Stimulated activated CD8-positive, alpha-beta memory T cell treated with anti-CD3 and anti-CD28 coated beads, Interleukin-2, amount 100 ng/mL, for 48 hours (primary cell): ENCODE results near the gene CDH10.

Experiments used
- DNase-seq, 2 donors: peaks; one replicate each; pipeline ENCODE4 v3.0.0-alpha.2; 2020; ENCODE audit warnings: low read depth in 2 of 2

The CDH10 gene

DNA sequence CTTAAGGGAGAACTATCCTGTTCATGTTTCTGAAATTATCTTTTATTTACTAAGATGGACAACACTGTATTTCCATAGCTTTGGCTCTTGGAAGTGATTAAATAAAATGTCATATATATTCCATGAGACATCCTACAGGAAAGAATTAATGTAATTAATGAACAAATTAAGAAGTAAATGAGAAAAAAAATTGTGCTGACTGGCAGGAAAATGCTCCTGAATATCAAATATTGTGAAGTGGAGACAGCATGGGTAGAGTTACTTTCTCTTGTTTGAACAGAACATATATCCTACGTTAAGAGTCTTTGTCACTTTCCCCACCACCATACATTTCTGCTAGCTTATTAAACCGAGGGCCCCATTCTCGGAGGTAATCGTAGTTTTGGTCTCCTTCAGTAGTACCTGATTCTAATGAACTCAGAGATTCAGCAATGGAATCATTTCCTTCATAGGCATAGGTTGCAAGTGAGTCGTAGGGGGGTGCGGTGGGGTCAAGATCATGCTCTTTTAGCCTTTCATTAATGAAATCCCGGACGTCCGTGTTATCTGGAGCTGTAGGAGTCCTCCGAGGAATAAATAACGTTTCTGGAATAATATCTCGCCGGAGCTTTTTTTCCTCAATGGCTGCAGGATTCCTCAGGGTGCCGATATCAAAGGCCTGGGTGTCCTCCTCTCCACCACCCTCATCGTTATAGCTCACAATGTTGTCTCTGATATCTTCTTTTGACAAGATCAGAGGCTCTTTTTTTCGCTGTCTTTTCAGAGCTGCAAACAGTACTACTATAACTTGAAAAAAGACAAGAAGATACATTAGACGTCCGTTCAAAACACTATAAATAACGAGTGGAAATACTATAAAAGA lies 157.2 kb downstream of the CDH10 start:
- no peak for DNase-seq

DNA sequence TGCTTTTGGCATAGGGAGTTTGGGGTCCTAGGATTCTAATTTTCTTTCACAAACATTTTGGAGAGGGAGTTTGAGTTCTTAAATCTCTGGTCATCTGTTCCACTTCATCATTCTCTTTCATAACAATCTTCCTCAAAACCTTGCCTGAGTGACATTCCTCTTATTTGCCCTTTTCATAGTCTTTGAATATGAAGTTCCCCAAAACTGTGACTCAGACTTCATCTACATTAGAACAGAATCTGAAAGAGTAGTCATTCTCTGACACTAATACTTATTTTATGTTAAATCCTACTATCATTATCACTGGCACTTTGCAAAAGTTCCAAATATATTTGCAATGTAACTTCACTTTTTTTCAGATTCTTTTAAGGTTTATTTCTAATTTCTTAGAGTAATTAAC lies 163.8 kb downstream of the CDH10 start:
- no peak for DNase-seq

DNA sequence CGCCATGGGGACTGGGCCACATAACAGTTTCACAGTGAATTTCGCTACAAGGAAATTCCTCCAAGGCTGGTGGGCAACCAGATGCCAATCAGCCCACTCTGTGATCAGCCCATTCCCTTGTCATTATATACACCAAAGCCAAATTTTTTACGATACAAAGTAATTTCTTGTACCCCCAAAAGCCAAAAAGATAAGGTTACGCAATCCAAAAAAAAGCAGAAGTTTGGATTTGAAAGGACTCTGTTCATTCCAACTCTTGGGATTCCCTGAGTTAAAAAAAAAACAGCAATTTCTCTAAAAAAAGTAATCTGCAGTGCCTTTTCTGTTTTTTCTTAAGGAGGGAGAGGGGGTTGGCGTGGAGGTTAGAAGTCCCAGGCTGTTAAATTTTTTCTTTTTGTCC lies 166.8 kb downstream of the CDH10 start:
- DNase-seq, result no peak

DNA sequence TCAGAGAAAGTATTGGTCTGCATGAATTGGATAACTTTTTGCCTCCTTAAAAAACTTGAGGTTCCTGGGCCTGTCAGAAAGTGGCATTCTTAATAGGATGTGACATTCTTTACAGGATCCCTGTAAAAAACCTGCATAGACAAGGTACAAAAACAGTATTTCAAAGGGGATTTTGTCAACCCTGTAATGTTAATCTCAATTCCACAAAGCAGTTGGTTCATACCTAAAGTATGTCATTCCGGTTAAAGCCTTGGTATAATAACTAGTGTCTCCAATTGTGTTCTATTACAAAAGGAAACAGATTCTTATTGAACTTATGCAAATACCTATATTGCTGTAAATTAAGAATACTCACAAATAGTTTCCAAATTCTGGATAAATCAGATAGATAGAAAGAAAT lies 169.7 kb downstream of the CDH10 start:
- no peak for DNase-seq

DNA sequence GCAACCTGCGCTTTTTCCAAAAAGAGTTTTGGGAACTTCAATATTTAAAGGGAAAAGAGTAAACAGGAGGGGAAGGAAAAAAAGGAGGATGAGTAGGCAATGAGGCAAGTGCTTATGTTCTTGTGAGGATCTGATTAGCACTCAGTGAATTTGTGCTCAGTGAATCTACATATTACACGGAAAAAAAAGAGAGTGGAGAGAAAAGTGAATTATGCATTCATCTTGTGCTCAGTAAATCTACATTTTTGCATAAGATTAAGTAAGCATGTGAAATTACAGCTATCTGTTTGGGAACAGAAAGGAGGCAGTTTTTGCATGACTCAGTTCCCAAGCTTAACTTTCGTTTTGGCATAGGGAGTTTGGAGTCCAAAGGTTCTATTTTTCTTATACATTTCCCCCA lies 170.1 kb downstream of the CDH10 start:
- no peak for DNase-seq

DNA sequence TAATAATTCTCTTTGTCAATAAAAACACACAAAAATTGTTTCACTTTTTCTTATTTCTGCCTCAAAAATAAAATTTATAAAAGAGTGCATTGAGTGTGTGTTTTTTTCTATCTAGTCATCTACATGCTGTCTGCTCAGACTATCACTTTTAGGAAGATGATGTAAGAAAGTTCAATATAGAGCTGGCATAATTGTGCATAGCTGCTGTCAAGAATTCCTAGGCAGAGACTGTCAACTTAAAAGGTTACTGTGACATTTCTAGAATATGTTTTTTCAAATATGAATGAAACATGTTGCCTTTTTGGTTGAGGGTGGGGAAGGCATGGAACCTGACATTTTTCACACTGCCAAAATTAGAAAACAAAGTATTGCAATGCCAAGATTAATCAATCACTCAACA lies 172.3 kb downstream of the CDH10 start:
- DNase-seq, result no peak

DNA sequence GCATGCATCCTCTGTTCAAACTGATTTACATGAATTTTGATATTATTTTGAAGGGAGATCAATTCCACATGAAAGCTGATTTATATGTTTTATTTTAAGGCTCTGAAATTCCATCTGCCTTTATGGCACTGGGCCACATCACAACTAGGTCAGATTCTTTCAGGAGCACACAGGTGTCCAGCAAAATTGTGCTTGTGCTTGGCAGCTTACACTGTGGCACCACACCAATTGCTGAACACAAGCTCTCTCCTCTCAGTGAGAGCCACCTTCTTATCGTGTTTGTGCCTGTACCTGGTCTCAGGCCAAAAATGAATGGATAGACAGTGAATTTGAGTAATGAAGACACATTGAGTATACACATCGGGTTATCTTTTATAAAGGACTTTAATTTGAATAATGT lies 200.4 kb downstream of the CDH10 start:
- DNase-seq, result no peak

DNA sequence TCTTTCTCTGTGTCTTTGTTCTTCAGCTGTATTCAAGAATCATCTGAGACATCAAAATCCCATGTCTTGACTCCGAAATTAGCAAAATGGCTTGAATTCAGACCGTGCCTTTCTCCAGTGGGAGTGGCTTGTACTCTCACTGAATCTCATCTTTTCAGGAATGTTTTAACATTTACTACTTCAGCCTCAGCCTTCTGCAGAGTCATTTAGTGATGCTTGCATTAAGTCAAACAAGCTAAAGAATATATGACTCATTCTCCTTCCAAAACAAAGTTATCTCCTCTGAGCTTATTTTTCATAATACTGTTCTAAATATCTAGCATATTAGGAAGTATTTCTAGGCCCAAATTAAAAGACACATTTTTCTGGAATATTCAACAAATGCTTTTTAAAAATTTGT lies 205.3 kb downstream of the CDH10 start:
- no peak for DNase-seq
